Right cardiac atrium (tissue), 5 donors: ENCODE results near the gene NFE2. TPM values are rescaled to one million over a fixed set of nuclear protein-coding genes. Genes with fewer than 3 reads are reported as not detected.

Experiments
- microRNA-seq, 2 donors: library from miRNA; unstranded; fragments of <30 nt; microRNA quantifications; one replicate each; pipeline ENCODE4 v1.2.0, GENCODE V29; 2020 to 2021
- polyA plus RNA-seq: library from polyadenylated mRNA; stranded (reverse); fragments of 200-250 nt; gene quantifications from one replicate; pipeline ENCODE4 v1.2.3, GENCODE V29; 2013
- total RNA-seq, 4 donors: library from RNA; stranded (reverse); fragmentation: NEBNext Ultra II Directional; extraction: Animal tissue kit (Norgen Biotek cat#: 25700); gene quantifications; one replicate each; pipeline ENCODE4 v1.2.1, GENCODE V29; 2021
- donor health status: healthy with polysubstance abuse.
- donor health status: DM: no; HTN: yes; CAD: no.
- donor health status: DM: no; HTN: no; CAD: no.
- donor health status: DM: no; HTN: yes; CAD: no; lungs with severe emphysema.
- donor health status: DM: yes; HTN: yes; CAD: no.

NFE2 gene
- total and polyA plus RNA-seq, 5 donors = 0.28 to 0.97 (median 0.32) TPM

Small RNAs within 50 kb of the gene (microRNA-seq; reads per million reads assigned to microRNA genes)
- gene MIR148B = 278 to 290 reads per million in 2 donors

Other genes starting within 250 kb of the NFE2 start
- gene HOXC4, start 247.2 kb downstream of the NFE2 start, total RNA-seq = under 1 TPM in 3 of 4 donors, not detected in 1; 0.14 to 0.37 (median 0.33) TPM
- gene HOXC4, start 247.2 kb downstream of the NFE2 start, polyA plus RNA-seq = 0.32 TPM
- 10 to 100 TPM; 16.8 to 20.7 (median 18.6) TPM for gene SMUG1, start 112.0 kb downstream of the NFE2 start, total RNA-seq
- gene SMUG1, start 112.0 kb downstream of the NFE2 start, polyA plus RNA-seq = 26.3 TPM
- gene CBX5, start 20.9 kb downstream of the NFE2 start, total RNA-seq = 10 to 100 TPM; 55.1 to 68.2 (median 57.1) TPM
- 23.0 TPM for gene CBX5, start 20.9 kb downstream of the NFE2 start, polyA plus RNA-seq
- 100 to 1,000 TPM; 425 to 572 (median 530) TPM for gene HNRNPA1, start 20.3 kb downstream of the NFE2 start, total RNA-seq
- gene HNRNPA1, start 20.3 kb downstream of the NFE2 start, polyA plus RNA-seq = 405 TPM
- 100 to 1,000 TPM; 103 to 120 (median 119) TPM for gene COPZ1, start 24.1 kb upstream of the NFE2 start, total RNA-seq
- gene COPZ1, start 24.1 kb upstream of the NFE2 start, polyA plus RNA-seq = 112 TPM
- under 1 TPM; 0.39 to 0.71 (median 0.46) TPM for gene GPR84, start 63.5 kb upstream of the NFE2 start, total RNA-seq
- gene GPR84, start 63.5 kb upstream of the NFE2 start, polyA plus RNA-seq = 0.20 TPM
- gene ZNF385A, start 83.7 kb upstream of the NFE2 start, total RNA-seq = 10 to 100 TPM in 1 of 4 donors, 1 to 10 TPM in 3; 6.5 to 17.0 (median 8.9) TPM
- 6.0 TPM for gene ZNF385A, start 83.7 kb upstream of the NFE2 start, polyA plus RNA-seq
- gene ITGA5, start 118.3 kb upstream of the NFE2 start, total RNA-seq = 100 to 1,000 TPM in 1 of 4 donors, 10 to 100 TPM in 3; 57.0 to 141 (median 60.2) TPM
- gene ITGA5, start 118.3 kb upstream of the NFE2 start, polyA plus RNA-seq = 49.3 TPM
- under 1 TPM in 1 of 4 donors, not detected in 3; 0.79 TPM for gene GTSF1, start 172.6 kb upstream of the NFE2 start, total RNA-seq
- gene GTSF1, start 172.6 kb upstream of the NFE2 start, polyA plus RNA-seq = not detected
- 10 to 100 TPM in 2 of 4 donors, 1 to 10 TPM in 2; 7.0 to 13.0 (median 10.3) TPM for gene NCKAP1L, start 196.7 kb upstream of the NFE2 start, total RNA-seq
- gene NCKAP1L, start 196.7 kb upstream of the NFE2 start, polyA plus RNA-seq = 1.1 TPM
- 1 to 10 TPM; 1.0 to 3.1 (median 1.6) TPM for gene PDE1B, start 248.6 kb upstream of the NFE2 start, total RNA-seq
- 2.6 TPM for gene PDE1B, start 248.6 kb upstream of the NFE2 start, polyA plus RNA-seq